GM11168 (cell line): Measurements from ENCODE around the gene BRMS1.
"Not testable (repeated sequence)": the region's sequence is repeated elsewhere in the genome, so short reads cannot be mapped to it uniquely, and the experiment has no call there.

ENCODE experiments used
- in situ Hi-C: fragments of 300-500 bp; cut with MboI; formaldehyde crosslinking; loops from one replicate; pipeline ENCODE4 v1.12.0; 2022; ENCODE audit warnings: low sequenced_read_pairs; ENCODE audit not compliant: unreplicated experiment

BRMS1 gene

DNA sequence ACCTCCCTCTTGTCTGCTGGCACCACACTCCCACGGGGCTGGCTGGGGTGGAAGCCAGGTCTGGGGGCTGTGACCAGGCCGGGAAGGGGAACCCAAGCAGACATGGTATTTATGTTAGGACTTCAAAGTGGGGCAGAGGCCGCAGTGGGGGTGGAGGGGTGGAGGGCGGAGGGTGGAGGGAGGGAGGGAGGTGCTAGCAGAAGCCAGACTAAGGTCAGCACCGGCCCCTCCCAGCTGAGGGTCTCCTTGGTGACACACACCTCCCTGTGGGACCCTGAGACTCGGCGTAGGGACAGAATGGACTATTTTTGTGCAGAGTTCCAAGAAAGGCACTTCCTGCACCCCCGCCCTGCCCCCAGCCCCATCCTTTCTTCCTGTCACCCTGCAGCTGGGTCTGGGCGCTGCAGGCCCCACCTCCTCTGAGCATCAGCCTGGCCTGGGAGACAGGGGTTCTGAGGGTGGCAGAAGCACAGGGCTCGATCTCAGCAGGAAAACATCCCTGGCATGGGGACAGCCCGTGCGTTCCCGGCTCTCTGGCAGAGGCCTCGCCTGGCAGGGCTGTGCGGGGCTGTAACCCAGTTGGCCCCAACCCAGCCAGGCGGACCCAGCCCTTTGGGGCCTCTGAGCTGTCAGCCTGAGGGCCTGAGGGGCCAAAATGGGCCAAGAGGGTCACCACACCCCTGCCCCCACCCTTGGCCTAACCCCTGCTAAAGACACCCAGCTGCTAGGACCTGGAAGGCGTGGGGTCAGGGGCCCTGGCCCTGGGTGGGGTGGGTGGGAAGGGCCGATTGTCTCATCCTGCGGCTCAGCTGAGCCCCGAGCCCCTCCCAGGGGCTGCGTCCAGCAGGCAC, 18.4 kb downstream of the BRMS1 start:
- in situ Hi-C loops = no loop called here

DNA sequence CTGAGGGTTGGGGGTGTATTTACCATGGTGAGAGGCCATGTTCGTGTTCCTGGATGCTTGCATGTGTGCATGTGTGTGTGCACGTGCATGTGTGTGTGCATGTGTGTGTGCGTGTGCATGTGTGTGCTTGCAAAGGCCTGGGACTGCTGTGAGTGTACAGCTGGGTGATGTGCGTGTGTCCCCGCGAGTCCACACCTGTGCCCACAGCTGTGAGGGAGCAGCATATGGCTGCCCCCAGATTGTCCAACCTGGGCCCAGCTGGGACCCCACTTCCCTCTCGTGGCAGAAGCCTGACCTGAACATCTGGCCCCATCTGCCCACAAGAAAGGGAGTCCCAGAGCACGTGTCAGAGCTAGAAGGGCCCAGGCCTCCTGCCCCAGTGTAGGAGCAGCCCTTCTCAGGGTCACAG, 19.6 kb downstream of the BRMS1 start:
- in situ Hi-C loops = no loop called here

DNA sequence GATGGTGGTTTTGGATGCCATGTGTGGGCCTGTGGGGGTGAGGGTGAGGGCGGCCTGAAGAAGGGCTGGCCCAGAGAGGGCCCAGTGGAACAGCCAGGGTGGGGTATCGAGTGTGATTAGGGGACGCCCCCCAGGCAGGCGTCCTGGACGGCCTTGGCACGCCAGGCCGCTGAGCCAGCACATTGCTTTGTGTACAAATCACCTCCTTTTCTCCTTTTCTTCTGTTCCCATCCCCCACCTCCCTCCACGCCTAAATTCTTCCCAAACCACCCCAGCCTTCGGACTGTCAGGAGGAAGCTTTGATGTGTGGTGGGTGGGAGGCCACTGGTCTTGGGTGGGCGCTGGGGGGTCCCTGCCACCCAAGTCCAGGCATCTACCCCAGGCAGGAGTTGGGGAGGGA, 20.2 kb downstream of the BRMS1 start:
- in situ Hi-C loops = no loop called here

DNA sequence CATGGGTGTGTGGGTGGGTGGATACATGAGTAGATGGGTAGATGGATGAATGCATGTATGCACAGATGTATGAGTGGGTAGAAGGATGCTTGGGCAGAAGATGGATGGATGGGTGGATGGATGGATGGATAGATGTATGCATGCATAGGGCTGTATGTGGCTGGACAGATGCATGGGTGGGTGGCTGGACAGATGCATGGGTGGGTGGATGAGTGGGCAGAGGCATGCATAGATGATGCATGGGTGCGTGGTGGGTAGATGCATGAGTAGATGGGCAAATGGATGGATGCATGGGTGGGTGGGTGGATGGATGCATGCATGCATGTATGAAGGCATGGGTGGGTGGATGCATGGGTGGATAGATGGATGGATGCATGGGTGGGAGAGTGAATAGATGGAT, 21.2 kb downstream of the BRMS1 start:
- in situ Hi-C loops = no loop called here

DNA sequence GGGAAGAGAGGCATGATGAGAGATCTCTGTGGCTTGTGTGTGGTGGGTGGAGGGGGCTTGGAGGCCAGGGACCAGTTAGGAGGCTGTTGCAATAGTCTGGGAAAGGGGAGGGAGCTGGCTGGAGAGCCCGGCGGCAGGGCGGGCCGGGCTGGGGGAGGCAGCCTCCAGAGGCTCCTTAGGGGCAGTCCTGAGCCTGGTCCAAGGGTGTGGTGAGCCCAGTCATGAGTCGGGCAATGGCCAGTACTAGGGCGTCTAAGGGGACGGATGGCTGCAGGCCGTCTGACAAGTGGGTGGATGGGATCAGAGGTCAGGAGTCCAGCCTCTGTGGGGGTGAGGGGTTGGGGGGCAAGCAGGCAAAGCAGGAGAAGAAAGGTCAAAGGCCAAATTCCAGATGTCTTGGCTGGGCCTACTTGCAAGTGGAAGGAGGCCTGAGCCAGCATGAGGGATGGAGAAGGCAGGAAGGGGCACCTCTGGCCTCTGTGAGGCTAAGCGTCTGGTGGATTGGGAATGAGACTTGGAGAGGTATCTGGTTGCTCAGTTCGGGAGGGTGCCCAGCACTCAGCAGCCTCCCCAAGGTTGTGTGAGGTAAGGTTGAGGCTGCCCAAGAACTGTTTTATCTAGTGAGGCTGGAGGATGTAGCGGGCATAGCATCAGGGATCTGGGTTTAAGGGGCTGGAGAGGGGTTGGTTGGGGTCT, 22.0 kb downstream of the BRMS1 start:
- in situ Hi-C loops = no loop called here

DNA sequence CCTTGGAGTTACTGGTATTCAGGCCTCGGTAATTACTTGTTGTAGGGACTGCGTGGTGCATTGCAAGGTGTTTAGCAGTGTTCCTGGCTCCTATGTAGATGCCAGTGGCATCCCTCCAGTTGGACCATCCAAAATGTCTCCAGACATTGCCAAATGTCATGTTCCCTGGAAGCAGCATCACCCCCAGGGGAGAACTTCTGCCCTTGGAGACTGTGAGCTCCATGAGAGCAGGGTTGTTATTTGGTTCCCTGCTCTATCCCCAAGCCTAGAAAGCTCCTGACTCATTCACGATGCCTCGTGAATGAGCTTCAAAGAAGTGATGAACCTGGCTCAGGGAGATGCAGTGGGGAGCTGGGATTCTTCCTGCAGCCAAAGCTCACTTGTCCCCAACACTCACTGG, 23.3 kb downstream of the BRMS1 start:
- in situ Hi-C loops = no loop called here

DNA sequence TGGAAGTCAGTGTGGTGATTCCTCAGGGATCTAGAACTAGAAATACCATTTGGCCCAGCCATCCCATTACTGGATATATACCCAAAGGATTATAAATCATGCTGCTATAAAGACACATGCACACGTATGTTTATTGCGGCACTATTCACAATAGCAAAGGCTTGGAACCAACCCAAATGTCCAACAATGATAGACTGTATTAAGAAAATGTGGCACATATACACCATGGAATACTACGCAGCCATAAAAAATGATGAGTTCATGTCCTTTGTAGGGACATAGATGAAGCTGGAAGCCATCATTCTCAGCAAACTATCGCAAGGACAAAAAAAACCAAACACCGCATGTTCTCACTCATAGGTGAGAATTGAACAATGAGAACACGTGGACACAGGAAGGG, 24.2 kb downstream of the BRMS1 start:
- in situ Hi-C loops = not testable (repeated sequence)

DNA sequence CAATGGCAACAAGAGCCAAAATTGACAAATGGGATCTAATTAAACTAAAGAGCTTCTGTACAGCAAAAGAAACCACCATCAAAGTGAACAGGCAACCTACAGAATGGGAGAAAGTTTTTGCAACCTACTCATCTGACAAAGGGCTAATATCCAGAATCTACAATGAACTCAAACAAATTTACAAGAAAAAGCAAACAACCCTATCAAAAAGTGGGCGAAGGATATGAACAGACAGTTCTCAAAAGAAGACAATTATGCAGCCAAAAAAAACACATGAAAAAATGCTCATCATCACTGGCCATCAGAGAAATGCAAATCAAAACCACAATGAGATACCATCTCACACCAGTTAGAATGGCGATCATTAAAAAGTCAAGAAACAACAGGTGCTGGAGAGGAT, 24.6 kb downstream of the BRMS1 start:
- in situ Hi-C loops = not testable (repeated sequence)

DNA sequence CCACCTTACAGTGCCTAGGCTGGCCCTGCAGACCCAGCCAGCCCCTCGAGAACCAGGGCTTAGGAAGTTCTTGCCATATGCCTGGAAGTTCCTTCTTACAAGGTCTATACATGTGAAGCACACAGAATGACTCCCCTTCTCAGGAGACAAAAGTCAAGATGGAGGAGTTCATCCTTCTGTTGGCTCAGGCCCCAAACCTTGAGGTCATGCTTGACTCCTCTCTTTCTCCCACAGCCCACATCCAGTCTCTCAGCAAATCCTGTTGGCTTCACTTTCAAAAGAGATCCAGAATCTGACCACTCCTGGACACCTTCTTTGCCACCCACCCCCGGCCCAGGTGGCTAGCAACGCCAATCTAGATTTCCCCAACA, 26.3 kb downstream of the BRMS1 start:
- in situ Hi-C loops = no loop called here

DNA sequence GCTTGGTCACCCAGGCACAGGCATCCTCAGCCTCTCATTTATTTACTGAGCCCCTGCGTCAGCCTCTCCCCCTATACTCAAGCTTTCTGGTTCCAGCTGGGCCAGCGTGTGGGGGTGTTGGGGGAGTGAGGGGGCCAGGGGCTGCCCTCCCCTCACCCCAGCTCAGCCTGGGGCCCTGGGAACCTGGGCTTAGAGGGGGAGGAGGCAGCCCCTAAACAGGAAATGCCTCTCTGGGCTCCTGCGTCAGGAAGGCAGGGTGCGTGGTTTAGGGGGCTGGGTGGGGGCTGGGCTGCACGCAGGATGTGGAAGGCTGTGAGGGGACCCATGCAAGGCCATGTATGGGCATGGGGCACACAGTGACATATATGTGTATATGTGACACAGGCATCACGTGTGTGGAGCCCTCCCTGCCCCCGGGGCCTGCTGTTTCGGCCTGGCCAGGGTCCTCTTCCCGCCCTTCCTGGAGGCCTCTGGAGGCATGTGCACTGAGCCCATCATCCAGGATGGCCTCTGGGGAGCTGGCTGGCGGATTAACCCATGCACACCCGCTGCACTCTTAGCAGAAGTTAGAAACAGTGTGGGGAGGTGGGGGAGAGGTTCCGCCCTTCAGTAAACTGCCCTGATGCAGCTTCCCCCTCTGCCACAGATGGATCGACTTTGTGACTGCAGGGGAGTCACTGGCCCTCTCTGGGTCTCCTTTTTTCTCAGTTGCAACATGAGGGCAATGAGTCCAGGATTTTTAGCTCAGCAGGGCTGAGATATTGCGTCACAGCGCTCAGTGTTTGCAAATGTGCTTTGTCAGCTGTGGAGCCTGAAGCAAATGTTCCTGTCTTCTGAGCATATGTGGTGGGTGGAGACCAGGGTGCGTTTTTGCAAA, 26.9 kb downstream of the BRMS1 start:
- in situ Hi-C loops = no loop called here

DNA sequence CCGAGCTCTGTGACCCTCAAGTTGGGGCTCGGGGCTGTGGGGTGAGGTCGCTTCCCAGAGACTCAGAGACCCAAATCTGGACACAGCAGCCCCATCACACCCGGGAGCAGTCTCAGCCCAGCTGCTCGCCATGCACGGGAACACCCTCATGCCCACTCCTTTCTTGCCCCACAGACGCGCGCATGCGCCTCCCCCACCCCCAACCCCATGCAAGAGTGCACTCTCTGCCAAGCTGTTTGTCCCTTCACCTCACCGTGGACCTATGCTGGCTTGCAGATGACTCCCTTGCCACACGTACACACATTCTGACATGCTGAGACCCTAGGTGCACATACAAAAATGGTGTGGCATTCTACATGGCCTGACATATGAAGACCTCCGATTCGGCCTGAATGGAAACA, 27.6 kb downstream of the BRMS1 start:
- in situ Hi-C loops = no loop called here

DNA sequence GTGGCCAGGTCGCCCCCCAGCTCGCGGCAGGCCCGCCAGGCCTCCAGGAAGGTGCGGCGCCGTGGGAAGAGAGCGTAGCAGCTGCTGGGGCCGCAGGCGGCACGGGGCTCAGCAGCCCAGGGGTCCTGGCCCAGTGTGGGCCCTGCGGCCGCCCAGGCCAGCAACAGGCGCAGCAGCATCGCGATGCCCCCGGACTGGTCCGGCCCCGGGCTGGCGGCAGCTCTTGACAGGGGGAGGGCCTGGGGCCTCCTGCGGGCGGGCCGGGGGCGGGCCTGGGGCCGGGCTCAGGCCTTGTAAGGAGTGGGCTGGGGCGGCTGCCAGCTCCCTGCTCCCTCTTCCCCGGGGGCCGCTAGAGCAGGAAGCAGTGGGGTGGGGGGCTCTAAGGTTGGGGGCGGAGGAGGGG, 28.1 kb downstream of the BRMS1 start, which contains the start of gene CD248:
TSS of gene CD248 (minus strand) at position 196 of the 403 bp plus-strand sequence. CDS start at position 179, 17 bp downstream.
- in situ Hi-C loops = no loop called here

DNA sequence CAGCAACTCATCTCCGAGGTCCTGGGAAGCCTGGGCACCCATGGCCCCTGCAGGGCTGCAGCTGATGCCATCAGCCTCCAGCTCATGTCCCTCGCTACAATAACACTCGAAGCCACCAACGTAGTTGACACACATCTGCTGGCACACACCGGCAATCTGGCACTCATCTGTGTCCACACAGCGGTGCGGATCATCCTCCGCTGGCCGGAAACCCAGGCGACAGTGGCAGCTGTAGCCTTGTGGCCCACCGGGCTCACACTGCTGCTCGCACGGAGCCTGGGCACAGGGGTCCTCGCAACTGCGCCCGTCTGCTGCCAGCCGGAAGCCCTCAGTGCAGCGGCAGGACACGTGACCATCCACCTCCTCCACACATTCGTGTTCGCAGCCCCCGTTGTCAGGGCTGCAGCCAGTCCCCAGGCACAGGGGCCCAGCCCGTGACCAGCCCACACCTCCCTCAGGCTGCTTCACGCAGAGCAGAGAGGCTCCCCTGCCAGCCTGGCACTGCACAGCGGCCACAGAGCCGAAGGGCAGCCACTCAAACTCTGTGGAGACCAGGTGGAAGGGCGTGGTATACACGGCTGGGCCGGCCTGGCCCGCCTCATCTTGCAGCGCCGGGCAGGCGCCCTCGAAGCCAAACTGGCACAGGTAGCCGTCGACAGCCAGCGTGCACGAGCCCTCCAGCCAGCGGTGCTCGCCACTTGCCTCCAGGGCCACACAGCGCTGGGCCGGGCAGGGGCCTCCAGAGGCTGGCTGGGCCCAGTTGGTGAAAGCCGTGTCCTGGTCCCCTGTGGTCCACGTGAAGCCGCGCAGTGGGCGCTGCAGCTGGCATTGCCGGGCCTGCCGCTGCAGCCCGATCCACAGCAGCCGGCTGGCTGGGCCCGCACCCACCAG, 28.7 kb downstream of the BRMS1 start:
- in situ Hi-C loops = no loop called here

DNA sequence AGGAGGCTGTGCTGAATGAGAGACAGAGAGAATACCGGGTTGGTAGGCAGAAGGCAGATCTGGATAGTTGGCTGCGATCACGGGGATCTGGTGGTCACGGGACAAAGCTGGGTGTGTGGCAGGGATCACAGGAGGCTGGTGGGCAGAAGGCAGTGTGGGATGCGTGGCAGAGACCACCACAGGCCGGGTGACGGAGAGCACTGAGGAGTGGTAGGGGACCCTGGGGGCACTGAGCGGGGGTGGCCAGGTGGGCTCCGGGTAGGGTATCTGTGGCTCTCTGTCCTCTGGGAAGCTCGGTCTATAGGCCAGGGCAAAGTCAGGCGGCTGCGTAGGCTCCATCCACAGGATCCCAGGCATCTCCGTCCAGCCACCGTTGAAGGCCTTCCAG, 29.4 kb downstream of the BRMS1 start:
- in situ Hi-C loops = no loop called here

DNA sequence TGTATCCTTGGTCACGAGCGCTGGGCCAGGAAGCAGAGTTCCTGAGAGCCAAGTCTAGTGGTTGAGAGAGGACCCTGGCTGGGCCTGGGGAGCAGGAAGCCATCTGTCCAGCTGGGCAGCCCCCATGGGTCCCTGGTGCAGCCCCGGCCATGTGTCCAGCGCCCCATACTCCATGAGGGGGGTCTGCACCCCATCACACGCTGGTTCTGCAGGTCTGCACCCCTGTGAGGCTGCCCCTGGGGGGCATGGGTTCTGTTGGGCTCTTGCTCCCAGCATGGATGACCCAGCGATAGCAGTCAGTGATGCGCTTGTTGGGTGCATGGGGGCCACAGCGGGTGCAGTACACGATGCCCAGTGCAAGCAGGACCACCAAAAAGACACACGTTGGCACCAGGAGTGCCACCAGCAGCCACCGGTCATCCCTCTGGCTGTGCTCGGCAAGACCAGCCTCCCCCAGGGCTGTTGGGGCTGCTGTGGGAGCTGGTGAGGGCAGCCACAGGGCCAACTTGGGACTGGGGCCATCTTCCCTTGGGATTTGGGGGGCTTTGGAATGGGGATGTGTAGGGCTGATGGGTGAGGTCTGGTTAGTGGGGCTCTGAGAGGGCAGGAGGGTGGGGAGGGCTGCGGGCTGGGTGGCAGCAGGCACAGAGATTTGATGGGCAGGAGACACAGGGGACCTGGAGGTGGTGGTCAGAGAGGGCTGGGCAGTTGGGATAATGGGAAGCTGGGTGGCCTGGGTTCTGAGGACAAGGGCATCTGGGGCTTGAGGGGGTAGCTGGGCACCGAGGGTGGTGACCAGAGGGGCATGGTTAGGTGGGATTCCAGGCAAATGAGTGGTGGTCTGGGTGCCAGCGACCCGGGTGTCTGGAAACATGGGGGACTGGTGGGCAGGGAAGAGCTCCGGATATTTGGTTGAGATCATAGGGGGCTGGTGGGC, 30.1 kb downstream of the BRMS1 start:
- in situ Hi-C loops = no loop called here

DNA sequence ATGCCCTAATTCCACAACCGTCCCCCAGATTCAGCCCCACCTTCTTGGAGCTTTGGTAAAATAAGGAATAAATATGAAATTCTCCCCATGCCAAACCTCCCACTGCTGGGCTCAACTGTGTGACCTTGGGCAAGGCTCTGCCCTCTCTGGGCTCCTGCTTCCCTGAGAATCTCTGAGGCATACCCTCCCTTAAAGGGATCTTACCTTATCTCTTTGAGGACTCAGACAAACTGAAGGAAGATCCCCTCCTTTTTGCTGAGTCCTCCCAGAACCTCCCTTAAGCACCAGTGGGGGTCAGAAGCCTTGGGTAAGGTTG, 30.8 kb downstream of the BRMS1 start:
- in situ Hi-C loops = no loop called here

DNA sequence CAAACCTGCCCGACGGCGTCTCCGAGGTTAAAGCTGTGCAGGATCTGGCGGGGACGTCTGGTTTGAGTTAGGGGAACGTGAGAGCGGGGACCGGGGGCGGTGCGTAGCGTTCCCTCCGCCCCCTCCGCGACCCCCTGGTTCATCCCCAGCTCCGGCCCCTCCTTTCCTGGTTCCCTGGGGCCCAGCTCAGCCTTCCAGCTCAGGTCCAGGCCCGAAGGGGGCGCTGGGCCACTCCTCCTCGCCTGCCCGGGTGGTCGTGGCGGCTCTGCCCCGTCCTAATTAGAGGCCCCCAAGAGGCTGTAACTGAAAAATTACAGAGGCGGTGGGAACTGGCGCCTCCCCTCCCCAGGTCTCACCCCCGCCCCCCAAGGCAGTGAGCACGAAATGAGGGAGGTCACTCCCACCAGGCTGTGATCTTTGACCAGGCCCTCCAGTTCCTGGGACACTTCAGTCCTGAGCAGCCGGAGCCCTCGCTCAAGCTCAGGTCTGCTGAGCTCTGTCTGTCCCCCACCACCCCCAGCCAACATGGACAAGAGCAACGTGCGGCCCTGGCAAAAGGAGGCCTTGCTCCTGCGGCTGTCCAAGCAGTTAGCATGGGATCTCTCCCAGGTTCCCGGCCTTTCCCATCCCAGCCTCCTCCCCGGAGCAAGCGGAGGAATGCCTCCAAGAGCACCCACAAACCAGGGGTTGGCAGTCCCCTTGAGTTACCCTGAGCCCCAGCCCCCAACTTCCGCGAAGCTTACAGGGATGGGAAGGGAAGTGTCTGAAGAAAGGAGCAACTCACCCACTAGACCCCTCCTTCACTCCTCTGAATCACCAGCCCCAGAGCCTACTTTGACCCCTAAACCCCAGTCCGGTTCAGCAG, 31.4 kb downstream of the BRMS1 start:
- in situ Hi-C loops = no loop called here
